CD4-positive, alpha-beta T cell (primary cell): ENCODE measurements around the gene ARHGEF4. TPM values are rescaled to one million over a fixed set of nuclear protein-coding genes. Genes with fewer than 3 reads are reported as not detected.

Experiments used
- ATAC-seq: fragments of 200-7000 bp; cut with Tn5 transposase; one replicate; pipeline ENCODE4 v1.10.0; 2022; ENCODE audit warnings: mild to moderate bottlenecking; ENCODE audit not compliant: poor library complexity
- CTCF ChIA-PET: fragments of 350-600 bp; sonication (Branson Sonifier 250); formaldehyde crosslinking; loops from one replicate; lab custom pipeline; 2021; ENCODE audit warnings: antibody characterized with exemption, inconsistent platforms; lab: Charles Lee
- POLR2A ChIA-PET: fragments of 350-600 bp; sonication (Branson Sonifier 250); formaldehyde crosslinking; loops from one replicate; lab custom pipeline; 2021; ENCODE audit warnings: antibody characterized with exemption, inconsistent platforms; lab: Charles Lee
- DNase-seq, 14 experiments: peaks; one replicate each; pipeline ENCODE4 v3.0.0-alpha.2; 2013 to 2020; ENCODE audit warnings: mixed read lengths in 2 of 14
- H3K27ac ChIP-seq, 2 donors: one replicate each; pipeline versions ENCODE4 v1.5.1 to v1.7.0; 2013; ENCODE audit warnings: low read length in 2 of 2, low read depth in 1 of 2, mild to moderate bottlenecking in 1 of 2
- H3K27me3 ChIP-seq, 2 experiments: 1 replicate in 1 of 2; 2 replicates in 1 of 2; pipeline versions ENCODE4 v1.6.1 to v1.7.0; 2013; ENCODE audit warnings: low read length in 2 of 2, control low read depth in 1 of 2, mild to moderate bottlenecking in 1 of 2, moderate library complexity in 1 of 2; ENCODE audit not compliant: insufficient read depth in 2 of 2, control insufficient read depth in 1 of 2
- H3K36me3 ChIP-seq: one replicate; pipeline ENCODE4 v1.6.1; 2013; ENCODE audit warnings: low read length, control low read depth; ENCODE audit not compliant: insufficient read depth
- H3K4me1 ChIP-seq: one replicate; pipeline ENCODE4 v1.6.1; 2013; ENCODE audit warnings: low read length, control low read depth; ENCODE audit not compliant: insufficient read depth
- H3K4me3 ChIP-seq: one replicate; pipeline ENCODE4 v1.5.1; 2013; ENCODE audit warnings: mild to moderate bottlenecking, low read length, moderate library complexity
- H3K9me3 ChIP-seq, 2 experiments: 1 replicate in 1 of 2; 2 replicates in 1 of 2; pipeline versions ENCODE4 v1.6.1 to v1.7.0; 2013; ENCODE audit warnings: low read length in 2 of 2, mild to moderate bottlenecking in 2 of 2, control low read depth in 1 of 2, moderate library complexity in 1 of 2; ENCODE audit not compliant: control insufficient read depth in 1 of 2, insufficient read depth in 1 of 2
- H3K27ac Mint-ChIP-seq: one replicate; pipeline ENCODE4 v1.8.0; 2020; ENCODE audit warnings: mixed read lengths
- H3K27me3 Mint-ChIP-seq: one replicate; pipeline ENCODE4 v1.8.0; 2021; ENCODE audit warnings: mixed read lengths
- H3K36me3 Mint-ChIP-seq: one replicate; pipeline ENCODE4 v1.8.0; 2021; ENCODE audit warnings: low read depth, mixed read lengths
- H3K4me1 Mint-ChIP-seq: one replicate; pipeline ENCODE4 v1.8.0; 2021; ENCODE audit warnings: low read depth, mixed read lengths
- H3K4me3 Mint-ChIP-seq: one replicate; pipeline ENCODE4 v1.8.0; 2020; ENCODE audit warnings: mild to moderate bottlenecking, mixed read lengths
- H3K9me3 Mint-ChIP-seq: one replicate; pipeline ENCODE4 v1.8.0; 2020; ENCODE audit warnings: mixed read lengths
- CTCF ChIP-seq: fragments of 200-600 bp; IDR thresholded peaks from one replicate; pipeline ENCODE4 v1.8.0; 2022; ENCODE audit warnings: antibody characterized with exemption, mild to moderate bottlenecking
- intact Hi-C, 2 experiments: fragments of 100-400 bp; cut with DNase I in 1 of 2; cut with micrococcal nuclease in 1 of 2; formaldehyde crosslinking; loops; one replicate each; pipeline versions ENCODE4 v1.15.1 to v1.9.0; 2023 to 2025; cut with DNase I, micrococcal nuclease
- total RNA-seq, 174 experiments: library from RNA in 2 of 174; stranded (reverse) in 2 of 174; gene quantifications; one replicate each; pipeline ENCODE4 v1.2.3 and lab custom pipeline; 2021 to 2026

The ARHGEF4 gene
- total RNA-seq, 2 experiments from 2014 or later, result 3.6 to 4.1 TPM

- Mint-ChIP-seq H3K9me3 (peaks cover 4% of the 10 kb centered on the region), H3K27me3 (peaks cover 44% of the 10 kb centered on the region), H3K4me1 (peaks cover 5% of the 10 kb centered on the region), H3K36me3 (no peaks in the 10 kb centered on the region), H3K4me3 (no peak overlapping the region), H3K27ac (no peak overlapping the region)
- no peak for TF ChIP-seq CTCF
- Histone ChIP-seq H3K27me3 (peaks cover 12 to 26% of the 10 kb centered on the region in 2 experiments), H3K36me3 (no peaks in the 10 kb centered on the region), H3K4me3 (no peak overlapping the region), H3K4me1 (peaks cover 12% of the 10 kb centered on the region), H3K9me3 (peaks cover 0 to 8% of the 10 kb centered on the region in 2 experiments), H3K27ac (no peak overlapping the region)
- intact Hi-C loops, result no loop called here
- no peak for ATAC-seq
- ChIA-PET CTCF (no interaction called here), POLR2A (no interaction called here)
- no peak for DNase-seq
Measured at GRCh38 chr2:131031431-131031841, 194.7 kb downstream of the ARHGEF4 start.

GRCh38 chr2:131031875-131032274 lies 195.2 kb downstream of the ARHGEF4 start:
- no peak overlapping the region for H3K4me3 Mint-ChIP-seq
- ChIA-PET POLR2A (no interaction called here), CTCF (no interaction called here)
- H3K36me3 ChIP-seq, result no peaks in the 10 kb centered on the region
- DNase-seq (no peak), ATAC-seq (no peak)
- H3K27ac Mint-ChIP-seq, result no peak overlapping the region
- peaks cover 40% of the 10 kb centered on the region for H3K27me3 Mint-ChIP-seq
- H3K27me3 ChIP-seq, result peaks cover 12 to 26% of the 10 kb centered on the region in 2 experiments
- H3K4me3 ChIP-seq, result no peak overlapping the region
- H3K27ac ChIP-seq, result no peak overlapping the region
- intact Hi-C loops, result no loop called here
- no peak for TF ChIP-seq CTCF
- H3K36me3 Mint-ChIP-seq, result no peaks in the 10 kb centered on the region
- peaks cover 0 to 8% of the 10 kb centered on the region in 2 experiments for H3K9me3 ChIP-seq
- H3K4me1 ChIP-seq, result peaks cover 12% of the 10 kb centered on the region
- peaks cover 5% of the 10 kb centered on the region for H3K4me1 Mint-ChIP-seq
- peaks cover 4% of the 10 kb centered on the region for H3K9me3 Mint-ChIP-seq

GRCh38 chr2:131032393-131032836 lies 195.7 kb downstream of the ARHGEF4 start:
- intact Hi-C loops, result no loop called here
- no peak overlapping the region for H3K4me3 ChIP-seq
- peaks cover 35% of the 10 kb centered on the region for H3K27me3 Mint-ChIP-seq
- POLR2A ChIA-PET, result no interaction called here
- peaks cover 0 to 14% of the 10 kb centered on the region in 2 experiments for H3K9me3 ChIP-seq
- CTCF ChIA-PET, result no interaction called here
- no peak for TF ChIP-seq CTCF
- no peak overlapping the region for H3K27ac Mint-ChIP-seq
- no peaks in the 10 kb centered on the region for H3K36me3 Mint-ChIP-seq
- no peak overlapping the region for H3K4me3 Mint-ChIP-seq
- no peak for ATAC-seq
- no peaks in the 10 kb centered on the region for H3K36me3 ChIP-seq
- peaks cover under 1% of the 10 kb centered on the region for H3K9me3 Mint-ChIP-seq
- H3K27me3 ChIP-seq, result peaks cover 12 to 24% of the 10 kb centered on the region in 2 experiments
- H3K4me1 ChIP-seq, result peaks cover 13% of the 10 kb centered on the region
- H3K27ac ChIP-seq, result no peak overlapping the region
- H3K4me1 Mint-ChIP-seq, result peaks cover 7% of the 10 kb centered on the region
- DNase-seq, result no peak
